Hepatocyte (in vitro differentiated cells): ENCODE measurements around the gene CSPG4.

Source experiments
- CTCF ChIP-seq: fragments of 200-600 bp; sonication (generic); IDR thresholded peaks from 2 replicates; pipeline ENCODE4 v1.5.1; 2016; ENCODE audit warnings: antibody characterized with exemption, mild to moderate bottlenecking; ENCODE audit not compliant: poor library complexity
- EZH2 ChIP-seq: fragments of 200-600 bp; sonication (generic); IDR thresholded peaks from 2 replicates; pipeline ENCODE4 v1.6.1; 2016; ENCODE audit warnings: antibody characterized with exemption, mild to moderate bottlenecking, borderline replicate concordance
- EZH2phosphoT487 ChIP-seq: fragments of 200-600 bp; sonication (generic); IDR thresholded peaks from one replicate; pipeline ENCODE4 v1.6.1; 2018; ENCODE audit warnings: antibody characterized with exemption, mild to moderate bottlenecking, low read depth, moderate library complexity; ENCODE audit not compliant: unreplicated experiment, severe bottlenecking

GRCh38 chr15:75651810-75652543, 60.7 kb downstream of the CSPG4 start:
- TF ChIP-seq CTCF (no peak), EZH2phosphoT487 (no peak), EZH2 (no peak)
